Retina (tissue), 1 donor: Measurements from ENCODE around the gene GRIN3B.
A peak's percentile ranks its signal among the peaks of the same experiment; 100 is the strongest.

ENCODE experiments used
- DNase-seq: peaks from one replicate; pipeline ENCODE4 v3.0.0-alpha.2; 2016

Gene GRIN3B

GRCh38 chr19:991174-991931, 8.9 kb upstream of the GRIN3B start:
- DNase-seq: no peak

- no peak for DNase-seq
Measured at GRCh38 chr19:991932-992669, 8.1 kb upstream of the GRIN3B start.

GRCh38 chr19:992670-993055, 7.6 kb upstream of the GRIN3B start:
- no peak for DNase-seq

- no peak for DNase-seq
Measured at GRCh38 chr19:993361-993830, 6.8 kb upstream of the GRIN3B start.

GRCh38 chr19:993831-994393, 6.3 kb upstream of the GRIN3B start:
- no peak for DNase-seq

GRCh38 chr19:994516-994915, 5.7 kb upstream of the GRIN3B start:
- DNase-seq: no peak

GRCh38 chr19:995051-995827, 5.0 kb upstream of the GRIN3B start:
- no peak for DNase-seq

- peak; percentile 62 for DNase-seq
Measured at GRCh38 chr19:996051-996838, 4.0 kb upstream of the GRIN3B start.

GRCh38 chr19:998064-998463, 2.2 kb upstream of the GRIN3B start:
- no peak for DNase-seq

- no peak for DNase-seq
Measured at GRCh38 chr19:999379-999719, 870 bp upstream of the GRIN3B start.

- no peak for DNase-seq
Measured at GRCh38 chr19:1000591-1001537, 645 bp downstream of the GRIN3B start.

GRCh38 chr19:1001538-1002166, 1.4 kb downstream of the GRIN3B start:
- DNase-seq: peak; percentile 80

GRCh38 chr19:1002600-1002999, 2.4 kb downstream of the GRIN3B start:
- no peak for DNase-seq

GRCh38 chr19:1003283-1003682, 3.1 kb downstream of the GRIN3B start:
- no peak for DNase-seq

- no peak for DNase-seq
Measured at GRCh38 chr19:1004204-1004802, 4.1 kb downstream of the GRIN3B start.

GRCh38 chr19:1004803-1005664, 4.8 kb downstream of the GRIN3B start:
- no peak for DNase-seq

GRCh38 chr19:1006711-1007398, 6.6 kb downstream of the GRIN3B start:
- no peak for DNase-seq

GRCh38 chr19:1007399-1008251, 7.4 kb downstream of the GRIN3B start:
- no peak for DNase-seq
